Measurements from ENCODE around the gene GAS2L2.

GRCh38 chr17:35766489-35766877 lies 13.4 kb upstream of the GAS2L2 start:
- TF ChIP-seq, protein P1, sequence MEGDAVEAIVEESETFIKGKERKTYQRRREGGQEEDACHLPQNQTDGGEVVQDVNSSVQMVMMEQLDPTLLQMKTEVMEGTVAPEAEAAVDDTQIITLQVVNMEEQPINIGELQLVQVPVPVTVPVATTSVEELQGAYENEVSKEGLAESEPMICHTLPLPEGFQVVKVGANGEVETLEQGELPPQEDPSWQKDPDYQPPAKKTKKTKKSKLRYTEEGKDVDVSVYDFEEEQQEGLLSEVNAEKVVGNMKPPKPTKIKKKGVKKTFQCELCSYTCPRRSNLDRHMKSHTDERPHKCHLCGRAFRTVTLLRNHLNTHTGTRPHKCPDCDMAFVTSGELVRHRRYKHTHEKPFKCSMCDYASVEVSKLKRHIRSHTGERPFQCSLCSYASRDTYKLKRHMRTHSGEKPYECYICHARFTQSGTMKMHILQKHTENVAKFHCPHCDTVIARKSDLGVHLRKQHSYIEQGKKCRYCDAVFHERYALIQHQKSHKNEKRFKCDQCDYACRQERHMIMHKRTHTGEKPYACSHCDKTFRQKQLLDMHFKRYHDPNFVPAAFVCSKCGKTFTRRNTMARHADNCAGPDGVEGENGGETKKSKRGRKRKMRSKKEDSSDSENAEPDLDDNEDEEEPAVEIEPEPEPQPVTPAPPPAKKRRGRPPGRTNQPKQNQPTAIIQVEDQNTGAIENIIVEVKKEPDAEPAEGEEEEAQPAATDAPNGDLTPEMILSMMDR (IDR thresholded peaks at IDR 0.05), result no peak
- TF ChIP-seq POLR2AphosphoS5 (IDR thresholded peaks at IDR 0.05; ENCODE audit: insufficient read depth in 1 of 2, low read depth in 1 of 2), result no peak

All from vagina (tissue), 2 donors.